Spleen (tissue), 11 donors: Measurements from ENCODE around the gene A3GALT2. TPM values are rescaled to one million over a fixed set of nuclear protein-coding genes. Genes with fewer than 3 reads are reported as not detected.

Experiments used
- DNase-seq: peaks from one replicate; pipeline ENCODE4 v3.0.0-alpha.2; 2020
- H3K27ac ChIP-seq, 8 donors: fragments of 200-600 bp; sonication (generic) in 7 of 8; 1 replicate in 4 of 8; 2 replicates in 4 of 8; pipeline versions ENCODE4 v1.5.0 to v1.8.0; 2016 to 2021; ENCODE audit warnings: inconsistent platforms in 4 of 8, mild to moderate bottlenecking in 4 of 8, moderate library complexity in 1 of 8
- H3K27me3 ChIP-seq, 7 donors: fragments of 200-600 bp; sonication (generic) in 6 of 7; replicated peaks in 1 of 7; 1 replicate in 4 of 7; 2 replicates in 3 of 7; pipeline versions ENCODE4 v1.5.0 to v1.8.0; 2016 to 2021; ENCODE audit warnings: inconsistent platforms in 3 of 7, mild to moderate bottlenecking in 1 of 7
- H3K36me3 ChIP-seq, 6 donors: fragments of 200-600 bp; sonication (generic) in 5 of 6; 1 replicate in 4 of 6; 2 replicates in 2 of 6; pipeline versions ENCODE4 v1.5.0 to v1.8.0; 2016 to 2021; ENCODE audit warnings: inconsistent platforms in 2 of 6
- H3K4me1 ChIP-seq, 6 donors: fragments of 200-600 bp; sonication (generic) in 5 of 6; 1 replicate in 3 of 6; 2 replicates in 3 of 6; pipeline versions ENCODE4 v1.5.0 to v1.8.0; 2016 to 2021; ENCODE audit warnings: inconsistent platforms in 3 of 6
- H3K4me3 ChIP-seq, 8 donors: fragments of 200-600 bp; sonication (generic) in 7 of 8; 1 replicate in 4 of 8; 2 replicates in 4 of 8; pipeline versions ENCODE4 v1.5.0 to v1.8.0; 2016 to 2021; ENCODE audit warnings: inconsistent platforms in 4 of 8, mild to moderate bottlenecking in 4 of 8, moderate library complexity in 2 of 8
- H3K9me3 ChIP-seq, 8 donors: fragments of 200-600 bp; sonication (generic) in 7 of 8; 1 replicate in 4 of 8; 2 replicates in 4 of 8; pipeline versions ENCODE4 v1.5.0 to v1.8.0; 2016 to 2021; ENCODE audit warnings: inconsistent platforms in 4 of 8
- POLR2A ChIP-seq, 3 donors: fragments of 450-650 bp; IDR thresholded peaks; one replicate each; pipeline ENCODE4 v1.5.1; 2017; ENCODE audit warnings: antibody characterized with exemption in 3 of 3, mild to moderate bottlenecking in 1 of 3
- POLR2AphosphoS5 ChIP-seq, 3 donors: sonication (generic); formaldehyde crosslinking; IDR thresholded peaks; one replicate each; pipeline ENCODE4 v1.5.1; 2017; ENCODE audit warnings: antibody characterized with exemption in 3 of 3
- WGBS, 5 donors: extraction: QIAGEN DNeasy Blood & Tissue Kit in 3 of 5; methylation state at CpG; one replicate each; pipeline versions ENCODE4 v1.1.5 to v1.1.7; 2013 to 2018; 5-methylcytosine and 5-hydroxymethylcytosine counted together
- intact Hi-C: fragments of 100-400 bp; cut with DNase I; formaldehyde crosslinking; loops from one replicate; pipeline ENCODE4 v1.15.0; 2023; ENCODE audit warnings: low total_unique reads
- polyA plus RNA-seq, 3 donors: library from polyadenylated mRNA; stranded (reverse); fragments of 200-250 nt; gene quantifications; one replicate each; pipeline ENCODE4 v1.2.1, GENCODE V29; 2013
- total RNA-seq, 7 donors: library from RNA; depleted of rRNA in 3 of 7; stranded (reverse); fragments of >200 nt in 3 of 7; fragmentation: NEBNext Ultra II Directional in 4 of 7; extraction: Animal tissue kit (Norgen Biotek cat#: 25700) in 4 of 7; gene quantifications; one replicate each; pipeline versions ENCODE4 v1.1.0 to v1.2.1, GENCODE V29; 2016 to 2021
- TF ChIP-seq, protein P1 (sequence below), 11 experiments: fragments of 200-600 bp in 7 of 11; fragments of 450-650 bp in 4 of 11; sonication (generic) in 4 of 11; IDR thresholded peaks in 8 of 11; conservative IDR thresholded peaks in 3 of 11; 1 replicate in 7 of 11; 2 replicates in 4 of 11; pipeline versions ENCODE4 v1.4.0 to v1.8.0; 2016 to 2021; ENCODE audit warnings: antibody characterized with exemption in 11 of 11, inconsistent platforms in 4 of 11, mild to moderate bottlenecking in 1 of 11
- donor health status: healthy with polysubstance abuse.
- donor health status: DM: no; HTN: no; CAD: no; lungs with moderate emphysema.
- donor health status: DM: no; HTN: no; CAD: no.
- donor health status: Bipolar disorder and iron deficiency.
- donor health status: healthy.
- donor health status: DM: no; HTN: no; CAD: no.
- donor health status: DM: yes; HTN: yes; CAD: no.

The A3GALT2 gene
- total and polyA plus RNA-seq, 10 donors = 0.10 to 1.6 (median 0.47) TPM; not detected in 7

DNA sequence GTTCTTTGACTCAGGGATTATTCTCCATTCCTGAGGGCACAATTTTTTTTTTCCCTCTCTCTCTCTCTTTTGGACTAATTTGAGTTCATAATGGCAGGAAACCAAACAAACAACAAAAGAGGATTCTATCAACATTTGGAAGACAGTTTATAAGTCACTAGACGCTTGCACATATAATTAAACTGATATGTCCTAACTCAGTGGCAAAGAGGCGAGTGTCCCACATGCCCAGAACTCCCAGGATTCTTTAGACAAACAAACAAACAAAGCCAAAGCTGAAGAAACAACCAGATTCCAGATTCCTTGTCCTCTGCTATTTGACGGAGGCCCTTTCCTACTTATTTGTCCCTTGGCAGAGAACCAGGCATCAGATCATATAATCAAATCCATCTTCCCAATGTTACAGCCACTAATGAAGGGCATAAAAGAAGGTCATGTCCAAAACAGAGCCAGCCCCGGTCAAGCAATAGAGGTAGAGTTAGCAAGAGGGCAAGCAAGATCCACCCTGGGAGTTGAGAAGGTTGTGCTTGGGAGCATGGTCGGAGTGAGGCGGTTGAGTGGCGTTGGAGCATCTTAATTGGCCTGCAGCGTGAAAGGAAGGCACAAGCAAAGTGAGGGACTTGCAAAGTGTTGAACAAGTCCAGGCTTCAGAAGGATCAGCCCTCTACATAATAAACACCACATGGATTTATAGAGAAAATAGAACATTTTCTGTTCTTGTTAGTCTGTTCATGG is 34.3 kb downstream of the A3GALT2 start:
- no peaks in the 10 kb centered on the region for H3K27me3 ChIP-seq
- peaks cover 0 to 7% (median 0%) of the 10 kb centered on the region in 6 donors for H3K4me1 ChIP-seq
- intact Hi-C loops = no loop called here
- peak overlapping the region in 3 of 8 donors; percentile 0 to 24 (median 4) for H3K27ac ChIP-seq
- WGBS, 5 donors = 84 to 91% (median 88%) methylated on average over 8 of the region's 8 CpGs
- peaks cover 0 to 5% (median 0%) of the 10 kb centered on the region in 8 donors for H3K9me3 ChIP-seq
- TF ChIP-seq, protein P1, sequence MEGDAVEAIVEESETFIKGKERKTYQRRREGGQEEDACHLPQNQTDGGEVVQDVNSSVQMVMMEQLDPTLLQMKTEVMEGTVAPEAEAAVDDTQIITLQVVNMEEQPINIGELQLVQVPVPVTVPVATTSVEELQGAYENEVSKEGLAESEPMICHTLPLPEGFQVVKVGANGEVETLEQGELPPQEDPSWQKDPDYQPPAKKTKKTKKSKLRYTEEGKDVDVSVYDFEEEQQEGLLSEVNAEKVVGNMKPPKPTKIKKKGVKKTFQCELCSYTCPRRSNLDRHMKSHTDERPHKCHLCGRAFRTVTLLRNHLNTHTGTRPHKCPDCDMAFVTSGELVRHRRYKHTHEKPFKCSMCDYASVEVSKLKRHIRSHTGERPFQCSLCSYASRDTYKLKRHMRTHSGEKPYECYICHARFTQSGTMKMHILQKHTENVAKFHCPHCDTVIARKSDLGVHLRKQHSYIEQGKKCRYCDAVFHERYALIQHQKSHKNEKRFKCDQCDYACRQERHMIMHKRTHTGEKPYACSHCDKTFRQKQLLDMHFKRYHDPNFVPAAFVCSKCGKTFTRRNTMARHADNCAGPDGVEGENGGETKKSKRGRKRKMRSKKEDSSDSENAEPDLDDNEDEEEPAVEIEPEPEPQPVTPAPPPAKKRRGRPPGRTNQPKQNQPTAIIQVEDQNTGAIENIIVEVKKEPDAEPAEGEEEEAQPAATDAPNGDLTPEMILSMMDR (IDR thresholded peaks at IDR 0.05 in 8 of 11, conservative IDR thresholded peaks at IDR 0.05 in 3 of 11) = no peak
- TF ChIP-seq POLR2AphosphoS5 (IDR thresholded peaks at IDR 0.05) (no peak), POLR2A (IDR thresholded peaks at IDR 0.05) (no peak)
- H3K36me3 ChIP-seq = peaks cover 0 to 81% (median 31%) of the 10 kb centered on the region in 6 donors
- DNase-seq = peak; percentile 51
- H3K4me3 ChIP-seq = no peak overlapping the region

DNA sequence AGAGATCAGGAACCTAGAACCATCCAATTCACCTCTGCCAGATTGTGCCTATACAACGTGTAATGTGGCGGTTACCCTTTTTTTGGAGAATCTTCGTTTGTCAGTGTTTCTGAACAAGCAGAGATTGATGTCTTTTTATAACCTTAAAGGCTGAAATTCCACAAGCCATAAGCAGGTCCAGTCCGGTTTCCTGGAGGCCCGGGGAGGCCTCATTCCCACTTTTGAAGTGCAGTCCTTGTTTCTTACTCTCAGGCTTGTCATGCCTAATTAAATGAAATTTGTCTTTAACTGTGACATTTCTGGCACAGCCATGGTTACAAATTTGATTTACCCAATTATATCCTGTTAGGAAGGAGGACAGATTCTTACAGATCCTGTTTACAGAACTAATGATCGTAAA is 36.8 kb downstream of the A3GALT2 start:
- intact Hi-C loops = no loop called here
- Histone ChIP-seq H3K4me1 (peaks cover 0 to 4% (median 0%) of the 10 kb centered on the region in 6 donors), H3K27me3 (no peaks in the 10 kb centered on the region), H3K36me3 (peaks cover 0 to 96% (median 46%) of the 10 kb centered on the region in 6 donors), H3K27ac (no peak overlapping the region), H3K9me3 (no peaks in the 10 kb centered on the region), H3K4me3 (no peak overlapping the region)
- WGBS, 5 donors = 79 to 88% (median 83%) methylated on average over 6 of the region's 6 CpGs
- DNase-seq = no peak
- TF ChIP-seq, protein P1 (IDR thresholded peaks at IDR 0.05 in 8 of 11, conservative IDR thresholded peaks at IDR 0.05 in 3 of 11) = no peak
- no peak for TF ChIP-seq POLR2A (IDR thresholded peaks at IDR 0.05)
- TF ChIP-seq POLR2AphosphoS5 (IDR thresholded peaks at IDR 0.05) = no peak

DNA sequence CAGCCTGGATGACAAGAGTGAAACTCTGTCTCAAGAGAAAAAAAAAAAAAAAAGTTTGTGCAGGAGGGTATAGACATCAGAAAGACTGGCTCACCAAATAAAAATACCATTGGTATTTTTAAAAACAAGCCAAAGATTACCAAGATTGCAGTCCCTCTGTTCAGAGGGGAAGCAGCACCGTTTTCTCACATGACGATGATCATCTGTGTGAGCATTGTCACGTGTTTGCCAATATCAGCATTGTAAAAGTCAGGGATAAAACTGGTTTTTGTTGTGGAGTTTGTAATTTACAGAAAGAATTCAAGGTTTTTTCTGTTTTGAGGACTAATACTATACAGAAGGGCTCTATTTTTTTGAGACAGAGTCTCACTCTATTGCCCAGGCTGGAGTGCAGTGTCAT is 38.1 kb downstream of the A3GALT2 start:
- no peaks in the 10 kb centered on the region for H3K9me3 ChIP-seq
- DNase-seq = no peak
- TF ChIP-seq, protein P1 (IDR thresholded peaks at IDR 0.05 in 8 of 11, conservative IDR thresholded peaks at IDR 0.05 in 3 of 11) = no peak
- TF ChIP-seq POLR2A (IDR thresholded peaks at IDR 0.05) = no peak
- no peak for TF ChIP-seq POLR2AphosphoS5 (IDR thresholded peaks at IDR 0.05)
- H3K27ac ChIP-seq = no peak overlapping the region
- 86 to 93% (median 90%) methylated on average over 3 of the region's 3 CpGs for WGBS, 5 donors
- H3K27me3 ChIP-seq = no peaks in the 10 kb centered on the region
- no peaks in the 10 kb centered on the region for H3K4me1 ChIP-seq
- no peak overlapping the region for H3K4me3 ChIP-seq
- intact Hi-C loops = no loop called here
- H3K36me3 ChIP-seq = peaks cover 0 to 100% (median 51%) of the 10 kb centered on the region in 6 donors

DNA sequence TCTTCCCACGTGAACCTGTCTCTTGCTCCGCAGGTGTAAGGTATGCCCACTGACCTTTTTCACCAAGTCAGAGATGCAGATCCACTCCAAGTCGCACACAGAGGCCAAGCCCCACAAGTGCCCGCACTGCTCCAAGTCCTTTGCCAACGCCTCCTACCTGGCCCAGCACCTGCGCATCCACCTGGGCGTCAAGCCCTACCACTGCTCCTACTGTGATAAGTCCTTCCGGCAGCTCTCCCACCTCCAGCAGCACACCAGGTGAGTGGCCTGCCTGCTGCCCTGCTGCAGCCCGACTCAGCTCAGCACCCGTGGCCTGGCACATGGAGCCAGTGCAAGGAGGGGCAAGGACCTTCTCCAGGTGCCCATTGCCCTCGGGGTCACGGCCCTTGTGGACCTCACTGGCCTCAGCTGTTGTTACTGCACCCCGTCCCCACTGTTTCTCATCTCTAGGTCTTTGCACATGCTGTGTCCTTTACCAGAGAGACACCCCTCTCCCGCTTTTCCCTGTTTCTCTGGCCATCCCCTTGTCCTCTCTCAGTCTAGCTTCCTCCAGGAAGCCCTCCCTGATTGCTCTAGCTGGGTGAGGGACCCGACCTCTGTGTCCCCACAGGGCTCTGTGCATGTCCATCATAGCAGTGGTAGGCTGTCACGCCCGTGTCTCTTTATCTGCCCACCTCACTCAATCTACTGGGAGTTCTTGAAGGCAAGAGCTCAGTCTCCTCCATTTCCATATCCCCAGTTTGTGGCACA is 39.2 kb downstream of the A3GALT2 start:
- Histone ChIP-seq H3K36me3 (peaks cover 0 to 100% (median 62%) of the 10 kb centered on the region in 6 donors), H3K9me3 (no peaks in the 10 kb centered on the region), H3K27me3 (no peaks in the 10 kb centered on the region), H3K27ac (no peak overlapping the region), H3K4me3 (no peak overlapping the region), H3K4me1 (no peaks in the 10 kb centered on the region)
- intact Hi-C loops = no loop called here
- TF ChIP-seq POLR2AphosphoS5 (IDR thresholded peaks at IDR 0.05) = peak in 1 of 3 donors; percentile 53
- TF ChIP-seq, protein P1 (IDR thresholded peaks at IDR 0.05 in 8 of 11, conservative IDR thresholded peaks at IDR 0.05 in 3 of 11) = no peak
- DNase-seq = peak; percentile 68
- 93 to 97% (median 95%) methylated on average over 17 of the region's 17 CpGs for WGBS, 5 donors
